ENCODE data around the gene ALOX12.

DNA sequence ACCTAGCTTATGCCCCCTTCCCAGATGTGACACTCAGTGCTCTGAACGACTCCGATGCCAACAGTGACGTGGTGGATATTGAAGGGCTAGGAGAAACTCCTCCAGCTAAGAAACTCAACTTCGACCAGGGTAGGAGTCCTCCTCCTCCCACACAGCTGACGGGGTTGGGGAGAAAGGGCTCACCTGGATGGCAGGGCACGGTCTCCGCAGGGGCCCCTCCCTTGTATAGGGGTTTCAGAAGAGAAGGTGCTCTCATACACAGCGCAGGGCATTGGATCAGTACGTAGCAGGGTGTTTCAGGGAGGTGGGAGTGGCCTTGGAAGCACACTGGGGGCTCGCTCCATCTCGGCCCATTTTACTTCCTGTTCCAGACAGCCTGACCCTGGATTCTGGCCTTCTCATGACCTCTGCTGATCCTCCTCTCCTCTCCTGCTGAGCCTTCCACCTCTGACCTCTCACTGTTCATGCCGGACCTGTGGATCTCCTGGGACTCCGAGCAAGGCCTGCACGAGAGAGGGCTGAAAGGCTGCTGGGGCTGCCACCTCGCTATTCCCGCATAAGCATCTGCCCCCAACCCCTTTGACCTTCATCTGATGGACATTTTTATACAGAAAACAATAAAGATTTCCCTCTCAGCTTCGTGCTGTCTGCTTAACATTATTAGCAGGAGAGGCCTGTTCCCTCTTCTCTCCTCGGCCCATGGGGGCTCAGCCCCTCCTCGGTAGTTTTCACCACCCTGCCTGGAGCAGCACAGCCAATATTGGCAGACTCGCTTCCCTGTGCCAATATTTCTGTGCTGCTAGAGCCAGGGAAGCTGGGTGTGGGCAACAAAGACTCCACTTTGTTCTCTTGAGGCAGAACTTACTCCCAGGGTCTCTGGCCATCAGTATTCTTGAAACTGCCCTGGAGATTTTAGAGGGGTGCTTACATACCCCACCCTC, 21.3 kb downstream of the ALOX12 start:
- TF ChIP-seq EP300 (IDR thresholded peaks at IDR 0.05) (no peak), CTCF (IDR thresholded peaks at IDR 0.05) (no peak)

Data from stomach (tissue), 4 donors.